SK-MEL-5 (cell line): ENCODE data around the gene IGF2BP3. TPM values are rescaled to one million over a fixed set of nuclear protein-coding genes. Genes with fewer than 3 reads are reported as not detected.
A peak's percentile ranks its signal among the peaks of the same experiment; 100 is the strongest.
"Not testable (repeated sequence)": the region's sequence is repeated elsewhere in the genome, so short reads cannot be mapped to it uniquely, and the experiment has no call there.

ENCODE experiments used
- DNase-seq: peaks from one replicate; pipeline ENCODE4 v3.0.0-alpha.2; 2016; ENCODE audit warnings: low read depth, low spot score
- in situ Hi-C: cut with HindIII; loops from 2 replicates; pipeline ENCODE4 v1.10.0; 2016; ENCODE audit warnings: low sequenced_read_pairs, high pct_unique_total_duplicates, low pct_unique_long_range_greater_than_20kb
- polyA plus RNA-seq, 2 experiments: library from polyadenylated mRNA; depleted of rRNA; stranded (reverse); fragments of >200 nt; gene quantifications; 2 replicates each; pipeline ENCODE4 v1.2.3, GENCODE V29; 2015
- total RNA-seq: library from RNA; depleted of rRNA; stranded (reverse); fragments of >200 nt; shearing (Covaris generic); gene quantifications from 2 replicates; pipeline ENCODE4 v1.2.3, GENCODE V29; 2014; rRNA removed

The IGF2BP3 gene
- total RNA-seq, result 69.0 and 85.6 TPM in 2 replicates
- 67.3 and 76.3 TPM in 2 replicates for polyA plus RNA-seq (2015; cell fraction: cytosol; rRNA removed)
- 174 and 191 TPM in 2 replicates for polyA plus RNA-seq (2015; cell fraction: nucleus; rRNA removed)

DNA sequence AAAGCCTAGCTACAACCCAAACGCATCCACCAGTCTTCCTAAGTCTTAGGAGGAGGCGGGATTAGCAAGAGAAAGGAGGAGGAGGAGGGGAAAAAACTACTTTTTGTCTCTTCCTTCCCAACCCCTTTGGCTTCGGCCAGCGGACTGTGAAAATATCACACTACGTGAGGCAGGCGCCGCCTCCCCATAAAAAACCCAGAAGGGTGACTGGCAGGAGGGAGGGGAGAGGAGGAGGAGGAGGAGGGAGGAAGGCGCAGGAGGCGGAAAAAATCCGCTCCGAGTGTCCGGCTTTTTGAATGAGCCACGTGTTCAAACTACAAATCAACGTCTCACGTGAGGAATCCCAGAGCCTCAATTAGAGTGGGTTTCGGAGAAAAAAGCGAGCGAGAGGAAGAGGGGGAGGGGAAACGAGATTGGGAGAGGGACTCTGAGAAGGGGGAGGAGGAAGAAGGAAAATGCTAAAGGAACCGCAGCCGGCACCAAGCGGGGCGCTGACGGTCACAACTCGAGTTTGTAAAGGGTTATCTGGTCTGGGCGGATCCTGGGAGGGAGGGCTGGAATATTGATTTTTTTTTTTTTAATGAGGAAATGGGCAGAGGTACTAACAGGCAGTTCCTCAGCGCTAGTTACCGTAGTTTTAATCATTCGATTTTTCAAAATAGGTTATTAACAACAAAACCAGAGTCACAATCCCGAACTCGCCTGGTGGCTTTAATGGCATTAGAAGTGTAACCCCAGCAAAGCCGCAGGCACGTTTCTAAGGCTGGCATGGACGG, at the start of gene IGF2BP3:
Gene IGF2BP3, minus strand, starts transcription at position 162 of the 776 bp plus-strand sequence. CDS start 381 bp downstream, outside the sequence.
- in situ Hi-C loops, result no loop called here
- peak; percentile 98 for DNase-seq

GRCh38 chr7:23514755-23515154, 44.5 kb upstream of the IGF2BP3 start:
- DNase-seq, result no peak
- in situ Hi-C loops, result loop anchor here (25.0 kb wide), 1 partner anchor 102 kb away; no protein-coding TSS in a partner anchor

DNA sequence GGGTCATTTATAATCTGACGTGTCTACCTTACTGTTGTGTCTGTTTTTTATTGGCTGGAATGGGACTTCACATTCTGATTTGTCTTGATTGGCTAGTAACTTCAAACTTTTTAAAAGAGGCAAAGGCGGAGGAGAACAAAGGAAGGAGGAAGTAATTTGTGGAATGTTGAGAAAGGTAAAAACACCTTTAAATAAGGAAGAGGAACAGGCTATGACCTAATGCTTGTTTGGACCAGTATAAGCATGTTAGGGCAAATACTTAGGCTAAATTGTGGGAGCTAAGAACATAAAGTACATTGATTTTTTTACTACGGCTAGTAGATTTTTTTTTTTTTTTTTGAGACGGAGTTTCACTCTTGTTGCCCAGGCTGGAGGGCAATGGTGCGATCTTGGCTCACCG, 43.5 kb upstream of the IGF2BP3 start:
- DNase-seq, result not testable (repeated sequence)
- in situ Hi-C loops, result loop anchor here (25.0 kb wide), 1 partner anchor 101 kb away; no protein-coding TSS in a partner anchor

- DNase-seq, result no peak
- in situ Hi-C loops, result no loop called here
These were observed 23.7 kb upstream of the IGF2BP3 start for GRCh38 chr7:23494009-23494408.

DNA sequence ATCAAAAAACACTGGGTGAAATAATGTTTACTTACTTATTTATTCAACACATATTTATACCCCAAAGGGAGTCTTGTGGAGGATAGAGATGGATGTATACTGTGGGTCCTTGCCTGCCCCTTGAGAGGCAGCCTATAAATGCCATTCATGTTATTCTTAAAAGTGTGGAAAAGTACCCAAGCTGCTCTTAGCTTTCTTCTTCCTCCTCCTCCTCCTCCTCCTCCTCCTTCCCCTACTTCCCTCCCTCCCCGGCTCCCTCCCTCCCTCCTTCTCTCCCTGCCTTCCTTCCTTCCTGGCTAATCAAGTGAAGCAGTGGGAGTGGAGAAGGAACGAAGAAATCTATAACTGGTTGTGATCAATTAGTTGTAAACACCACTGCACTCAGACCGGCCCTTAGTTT, 21.2 kb upstream of the IGF2BP3 start:
- DNase-seq, result no peak
- in situ Hi-C loops, result no loop called here

GRCh38 chr7:23490357-23491135, 20.3 kb upstream of the IGF2BP3 start:
- in situ Hi-C loops, result no loop called here
- no peak for DNase-seq

- DNase-seq, in situ Hi-C loops: not testable (repeated sequence)
These were observed 18.4 kb upstream of the IGF2BP3 start for GRCh38 chr7:23488714-23489113.

- in situ Hi-C loops, result no loop called here
- DNase-seq, result no peak
These were observed 17.4 kb upstream of the IGF2BP3 start for GRCh38 chr7:23487670-23488069.

GRCh38 chr7:23486002-23486773, 15.9 kb upstream of the IGF2BP3 start:
- in situ Hi-C loops, result no loop called here
- no peak for DNase-seq

GRCh38 chr7:23482686-23483085, 12.4 kb upstream of the IGF2BP3 start:
- in situ Hi-C loops, result no loop called here
- DNase-seq, result no peak

- in situ Hi-C loops, result no loop called here
- no peak for DNase-seq
These were observed 7.9 kb upstream of the IGF2BP3 start for GRCh38 chr7:23477962-23478866.

GRCh38 chr7:23477157-23477499, 6.8 kb upstream of the IGF2BP3 start:
- DNase-seq, result no peak
- in situ Hi-C loops, result no loop called here

GRCh38 chr7:23476286-23477156, 6.2 kb upstream of the IGF2BP3 start:
- in situ Hi-C loops, result no loop called here
- no peak for DNase-seq

GRCh38 chr7:23475576-23475839, 5.2 kb upstream of the IGF2BP3 start:
- no peak for DNase-seq
- in situ Hi-C loops, result no loop called here

DNA sequence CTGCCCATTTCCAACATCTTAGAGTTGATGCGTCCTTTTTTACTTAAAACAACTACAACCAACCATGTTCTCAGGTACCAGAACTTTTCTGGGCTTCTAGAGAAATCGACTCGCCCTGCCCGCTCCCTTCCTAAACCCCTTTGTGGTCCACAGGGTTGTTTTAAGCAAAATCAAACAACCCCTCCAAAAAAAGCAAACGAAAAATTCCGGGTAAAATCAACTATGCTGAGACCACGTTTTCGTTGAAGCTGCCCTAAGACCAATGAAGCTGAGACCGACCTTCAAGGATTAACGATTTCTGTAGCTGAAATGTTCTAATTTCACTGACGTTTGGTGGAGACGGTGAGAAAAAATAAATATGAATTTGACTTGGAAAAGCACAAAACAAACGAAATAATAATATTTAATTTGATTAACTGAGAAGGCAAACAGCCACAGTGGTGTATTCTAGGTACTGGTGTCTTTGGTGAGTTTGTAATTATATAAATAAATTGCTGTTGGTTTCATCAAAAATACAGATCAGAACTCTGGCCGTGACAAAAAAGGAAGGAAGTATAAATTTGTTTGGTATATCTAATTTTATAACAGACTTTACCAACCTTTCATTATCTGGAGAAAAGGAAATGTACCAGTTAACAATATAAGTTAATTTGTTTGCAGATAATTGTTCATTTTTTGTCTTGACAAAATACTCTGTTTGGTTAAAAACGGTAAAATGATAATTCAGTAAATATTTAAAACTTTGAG, 4.7 kb upstream of the IGF2BP3 start:
- in situ Hi-C loops, result no loop called here
- no peak for DNase-seq
